Measurements from ENCODE around the gene JMJD7. TPM values are rescaled to one million over a fixed set of nuclear protein-coding genes. Genes with fewer than 3 reads are reported as not detected.

JMJD7 gene
- total RNA-seq, 1 donor from 2014 or later, result 13.8 TPM

DNA sequence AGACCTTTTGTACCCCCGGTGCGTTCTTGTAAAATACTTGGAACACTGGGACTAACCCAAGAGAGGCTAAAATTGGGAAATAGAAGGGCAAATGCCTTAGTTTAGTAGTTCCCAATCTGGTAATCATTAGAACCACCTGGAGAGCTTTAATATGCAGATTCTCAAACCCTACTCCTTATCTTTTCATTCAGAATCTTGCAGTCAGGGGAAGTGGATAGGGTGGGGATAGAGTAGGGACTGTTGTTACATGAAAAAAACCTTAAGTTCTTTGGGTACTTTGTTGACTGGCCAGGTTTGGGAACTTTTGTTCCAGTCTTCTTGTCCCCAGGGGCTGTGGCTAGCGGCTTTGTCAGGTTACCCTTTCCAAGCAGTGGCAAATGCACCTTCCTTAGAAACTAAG, 37.7 kb upstream of the JMJD7 start:
- TF ChIP-seq, protein P1, sequence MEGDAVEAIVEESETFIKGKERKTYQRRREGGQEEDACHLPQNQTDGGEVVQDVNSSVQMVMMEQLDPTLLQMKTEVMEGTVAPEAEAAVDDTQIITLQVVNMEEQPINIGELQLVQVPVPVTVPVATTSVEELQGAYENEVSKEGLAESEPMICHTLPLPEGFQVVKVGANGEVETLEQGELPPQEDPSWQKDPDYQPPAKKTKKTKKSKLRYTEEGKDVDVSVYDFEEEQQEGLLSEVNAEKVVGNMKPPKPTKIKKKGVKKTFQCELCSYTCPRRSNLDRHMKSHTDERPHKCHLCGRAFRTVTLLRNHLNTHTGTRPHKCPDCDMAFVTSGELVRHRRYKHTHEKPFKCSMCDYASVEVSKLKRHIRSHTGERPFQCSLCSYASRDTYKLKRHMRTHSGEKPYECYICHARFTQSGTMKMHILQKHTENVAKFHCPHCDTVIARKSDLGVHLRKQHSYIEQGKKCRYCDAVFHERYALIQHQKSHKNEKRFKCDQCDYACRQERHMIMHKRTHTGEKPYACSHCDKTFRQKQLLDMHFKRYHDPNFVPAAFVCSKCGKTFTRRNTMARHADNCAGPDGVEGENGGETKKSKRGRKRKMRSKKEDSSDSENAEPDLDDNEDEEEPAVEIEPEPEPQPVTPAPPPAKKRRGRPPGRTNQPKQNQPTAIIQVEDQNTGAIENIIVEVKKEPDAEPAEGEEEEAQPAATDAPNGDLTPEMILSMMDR (IDR thresholded peaks at IDR 0.05; ENCODE audit: unreplicated experiment), result no peak
- Mint-ChIP-seq H3K4me3 (ENCODE audit: unreplicated experiment) (no peak overlapping the region), H3K27me3 (ENCODE audit: unreplicated experiment) (peaks cover 5% of the 10 kb centered on the region), H3K4me1 (ENCODE audit: unreplicated experiment) (peaks cover 54% of the 10 kb centered on the region), H3K36me3 (ENCODE audit: low read depth, unreplicated experiment) (peaks cover 8% of the 10 kb centered on the region), H3K27ac (ENCODE audit: unreplicated experiment) (peak overlapping the region; percentile 100), H3K9me3 (ENCODE audit: unreplicated experiment) (no peaks in the 10 kb centered on the region)
- DNase-seq (ENCODE audit: low spot score), result no peak

DNA sequence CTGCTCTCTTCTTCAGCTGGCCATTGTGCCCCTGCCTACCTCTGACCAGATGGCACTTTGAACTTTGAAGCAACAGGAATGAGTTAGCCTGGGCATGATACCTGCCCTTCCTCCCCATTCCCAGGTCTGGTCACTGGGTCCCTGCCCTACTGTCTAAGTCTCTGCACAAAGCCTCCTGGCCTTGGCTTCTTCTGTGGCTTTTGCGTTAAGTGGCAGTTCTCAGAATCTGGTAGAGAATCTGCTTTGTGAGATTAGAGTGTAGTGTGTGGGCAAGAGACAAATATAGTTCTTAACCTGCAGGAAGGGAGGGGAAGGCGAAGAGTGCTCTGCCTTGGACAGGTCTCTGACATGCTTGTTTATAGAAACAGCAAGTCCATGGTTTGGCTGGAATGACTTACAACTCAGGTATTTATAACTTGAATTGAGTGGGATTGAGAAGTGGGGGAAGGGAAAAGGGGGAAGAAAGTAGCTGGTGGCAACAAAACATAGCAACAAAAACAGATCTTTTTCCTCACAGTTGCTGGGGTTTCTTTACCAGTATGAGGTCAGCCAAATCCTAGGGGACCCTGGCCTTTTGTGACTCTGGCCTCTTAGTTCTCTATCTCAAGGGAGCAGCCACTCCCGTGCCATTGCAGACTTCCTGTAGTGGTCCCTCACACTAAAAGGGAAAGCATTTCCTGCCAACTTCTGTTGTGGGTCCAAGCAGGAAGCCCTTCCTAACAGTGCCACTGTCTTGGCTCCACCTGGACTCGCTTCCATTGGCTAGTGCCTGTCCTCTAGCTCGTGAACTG, 36.9 kb upstream of the JMJD7 start:
- H3K4me3 Mint-ChIP-seq (ENCODE audit: unreplicated experiment), result peak overlapping the region; percentile 66
- H3K4me1 Mint-ChIP-seq (ENCODE audit: unreplicated experiment), result peaks cover 59% of the 10 kb centered on the region
- TF ChIP-seq, protein P1 (IDR thresholded peaks at IDR 0.05; ENCODE audit: unreplicated experiment), result no peak
- H3K36me3 Mint-ChIP-seq (ENCODE audit: low read depth, unreplicated experiment), result peaks cover 8% of the 10 kb centered on the region
- H3K9me3 Mint-ChIP-seq (ENCODE audit: unreplicated experiment), result no peaks in the 10 kb centered on the region
- peak; percentile 53 for DNase-seq (ENCODE audit: low spot score)
- H3K27ac Mint-ChIP-seq (ENCODE audit: unreplicated experiment), result peak overlapping the region; percentile 100
- peaks cover 5% of the 10 kb centered on the region for H3K27me3 Mint-ChIP-seq (ENCODE audit: unreplicated experiment)

DNA sequence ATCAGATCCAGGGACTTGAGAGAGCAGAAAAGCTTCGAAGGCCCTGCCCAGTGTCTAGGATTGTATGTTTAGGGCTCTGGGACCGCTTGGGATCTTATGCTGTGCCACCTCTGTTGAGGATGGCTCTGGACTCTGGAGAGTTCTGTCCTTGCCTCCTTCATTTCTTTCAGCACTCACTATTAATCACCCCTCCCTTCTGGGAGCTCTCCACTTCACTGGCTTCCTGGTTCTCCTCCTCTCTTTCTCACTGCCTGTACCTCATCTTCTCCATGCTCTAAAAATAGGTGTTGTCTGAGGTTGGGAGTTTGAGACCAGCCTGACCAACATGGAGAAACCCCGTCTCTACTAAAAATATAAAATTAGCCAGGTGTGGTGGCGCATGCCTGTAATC, 36.4 kb upstream of the JMJD7 start:
- peak overlapping the region; percentile 100 for H3K27ac Mint-ChIP-seq (ENCODE audit: unreplicated experiment)
- peaks cover 8% of the 10 kb centered on the region for H3K36me3 Mint-ChIP-seq (ENCODE audit: low read depth, unreplicated experiment)
- DNase-seq (ENCODE audit: low spot score), result no peak
- H3K4me1 Mint-ChIP-seq (ENCODE audit: unreplicated experiment), result peaks cover 65% of the 10 kb centered on the region
- H3K27me3 Mint-ChIP-seq (ENCODE audit: unreplicated experiment), result peaks cover 5% of the 10 kb centered on the region
- TF ChIP-seq, protein P1 (IDR thresholded peaks at IDR 0.05; ENCODE audit: unreplicated experiment), result no peak
- H3K4me3 Mint-ChIP-seq (ENCODE audit: unreplicated experiment), result peak overlapping the region; percentile 66
- H3K9me3 Mint-ChIP-seq (ENCODE audit: unreplicated experiment), result no peaks in the 10 kb centered on the region

DNA sequence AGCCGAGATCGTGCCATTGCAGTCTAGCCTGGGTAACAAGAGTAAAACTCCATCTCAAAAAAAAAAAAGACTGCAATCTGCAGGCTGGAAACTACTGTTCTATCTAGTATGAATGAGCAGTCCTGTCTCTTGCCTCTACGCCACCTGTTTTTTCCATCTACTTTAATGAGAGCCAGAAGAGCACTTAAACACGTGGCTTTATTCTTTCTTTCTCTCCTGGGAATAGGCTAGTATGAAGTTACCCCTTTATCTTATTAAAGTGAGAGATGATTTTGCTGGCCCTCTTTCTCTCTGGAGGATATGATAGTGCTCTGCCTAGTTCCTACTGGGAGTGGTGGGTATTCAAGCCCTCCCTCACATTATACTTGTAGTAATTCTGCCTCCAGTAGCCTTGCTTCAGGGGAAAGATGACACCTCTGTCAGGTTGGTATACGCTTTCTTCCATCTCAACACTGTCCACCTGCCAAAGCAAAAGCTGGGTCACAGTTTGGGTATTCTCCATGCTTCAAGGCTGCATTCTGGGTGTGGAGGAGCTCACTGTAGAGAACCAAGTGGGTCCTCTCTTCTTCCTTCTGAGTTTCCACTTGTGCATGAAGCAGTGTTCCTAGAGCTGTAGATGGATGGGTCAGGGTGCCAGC, 35.8 kb upstream of the JMJD7 start:
- Mint-ChIP-seq H3K27me3 (ENCODE audit: unreplicated experiment) (peaks cover 5% of the 10 kb centered on the region), H3K4me1 (ENCODE audit: unreplicated experiment) (peaks cover 69% of the 10 kb centered on the region), H3K9me3 (ENCODE audit: unreplicated experiment) (no peaks in the 10 kb centered on the region), H3K27ac (ENCODE audit: unreplicated experiment) (peak overlapping the region; percentile 100), H3K36me3 (ENCODE audit: low read depth, unreplicated experiment) (peaks cover 8% of the 10 kb centered on the region), H3K4me3 (ENCODE audit: unreplicated experiment) (no peak overlapping the region)
- no peak for DNase-seq (ENCODE audit: low spot score)
- TF ChIP-seq, protein P1 (IDR thresholded peaks at IDR 0.05; ENCODE audit: unreplicated experiment), result no peak

DNA sequence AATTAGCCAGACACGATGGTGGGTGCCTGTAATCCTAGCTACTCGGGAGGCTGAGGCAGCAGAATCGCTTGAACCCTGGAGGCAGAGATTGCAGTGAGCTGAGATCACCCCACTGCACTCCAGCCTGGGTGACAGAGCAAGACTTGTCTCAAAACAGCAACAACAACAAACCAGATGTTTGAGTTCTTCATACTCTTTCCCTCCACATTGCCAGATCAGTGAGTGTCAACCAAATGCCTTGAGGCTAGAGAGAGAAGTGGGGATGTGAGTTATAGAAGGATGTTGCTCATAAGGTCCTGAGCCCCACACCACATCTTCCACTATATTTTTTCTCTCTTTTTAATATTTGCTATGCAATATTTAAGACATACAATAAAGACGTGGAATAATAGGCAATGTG, 33.8 kb upstream of the JMJD7 start:
- peaks cover 64% of the 10 kb centered on the region for H3K4me1 Mint-ChIP-seq (ENCODE audit: unreplicated experiment)
- TF ChIP-seq, protein P1 (IDR thresholded peaks at IDR 0.05; ENCODE audit: unreplicated experiment), result no peak
- no peak overlapping the region for H3K27ac Mint-ChIP-seq (ENCODE audit: unreplicated experiment)
- H3K27me3 Mint-ChIP-seq (ENCODE audit: unreplicated experiment), result peaks cover 6% of the 10 kb centered on the region
- DNase-seq (ENCODE audit: low spot score), result no peak
- no peaks in the 10 kb centered on the region for H3K9me3 Mint-ChIP-seq (ENCODE audit: unreplicated experiment)
- H3K36me3 Mint-ChIP-seq (ENCODE audit: low read depth, unreplicated experiment), result peaks cover 8% of the 10 kb centered on the region
- H3K4me3 Mint-ChIP-seq (ENCODE audit: unreplicated experiment), result no peak overlapping the region

Data from endothelial cell (in vitro differentiated cells).